GM20431 (cell line): ENCODE measurements around the gene DNASE1L1.

Experiments
- in situ Hi-C: fragments of 300-500 bp; cut with MseI, MboI; formaldehyde crosslinking; loops from one replicate; pipeline ENCODE4 v1.15.0; 2020; ENCODE audit warnings: low sequenced_read_pairs; ENCODE audit not compliant: unreplicated experiment

The DNASE1L1 gene

DNA sequence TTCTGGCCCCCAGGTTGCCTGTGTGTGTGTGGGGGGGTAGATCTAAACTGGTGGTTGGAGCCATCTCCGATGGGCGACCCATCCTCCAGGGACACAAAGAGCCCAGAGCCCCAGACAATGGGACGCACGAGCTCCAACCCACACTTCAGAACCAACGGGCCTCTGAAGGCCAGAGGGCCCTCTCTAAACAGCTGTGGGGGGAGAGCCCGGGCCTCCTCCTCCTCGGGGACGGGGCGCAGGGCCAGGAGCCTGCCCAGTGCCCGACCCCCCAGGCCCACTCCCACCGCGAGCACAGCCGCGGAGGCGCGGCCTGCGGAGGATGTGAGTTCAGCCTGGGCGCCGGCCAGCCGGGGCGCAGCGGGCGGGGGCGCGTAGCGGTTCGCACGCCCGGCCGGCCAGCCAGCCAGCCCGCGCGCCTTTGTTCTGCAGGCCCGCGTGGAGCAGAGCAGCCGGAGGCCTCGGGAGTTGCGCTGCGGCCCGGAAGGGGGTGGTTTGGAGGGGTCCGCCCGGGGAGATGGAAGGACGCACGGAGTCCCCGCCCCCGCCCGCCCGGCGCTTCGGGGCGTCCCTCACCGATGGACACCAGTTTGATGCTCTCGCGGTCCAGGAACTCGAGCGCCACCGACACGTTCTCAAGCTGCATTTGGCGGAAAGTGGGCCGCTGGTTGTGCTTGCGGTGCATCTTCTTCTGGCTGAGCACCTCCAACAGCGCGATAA is 38.6 kb downstream of the DNASE1L1 start:
- in situ Hi-C loops, result no loop called here

DNA sequence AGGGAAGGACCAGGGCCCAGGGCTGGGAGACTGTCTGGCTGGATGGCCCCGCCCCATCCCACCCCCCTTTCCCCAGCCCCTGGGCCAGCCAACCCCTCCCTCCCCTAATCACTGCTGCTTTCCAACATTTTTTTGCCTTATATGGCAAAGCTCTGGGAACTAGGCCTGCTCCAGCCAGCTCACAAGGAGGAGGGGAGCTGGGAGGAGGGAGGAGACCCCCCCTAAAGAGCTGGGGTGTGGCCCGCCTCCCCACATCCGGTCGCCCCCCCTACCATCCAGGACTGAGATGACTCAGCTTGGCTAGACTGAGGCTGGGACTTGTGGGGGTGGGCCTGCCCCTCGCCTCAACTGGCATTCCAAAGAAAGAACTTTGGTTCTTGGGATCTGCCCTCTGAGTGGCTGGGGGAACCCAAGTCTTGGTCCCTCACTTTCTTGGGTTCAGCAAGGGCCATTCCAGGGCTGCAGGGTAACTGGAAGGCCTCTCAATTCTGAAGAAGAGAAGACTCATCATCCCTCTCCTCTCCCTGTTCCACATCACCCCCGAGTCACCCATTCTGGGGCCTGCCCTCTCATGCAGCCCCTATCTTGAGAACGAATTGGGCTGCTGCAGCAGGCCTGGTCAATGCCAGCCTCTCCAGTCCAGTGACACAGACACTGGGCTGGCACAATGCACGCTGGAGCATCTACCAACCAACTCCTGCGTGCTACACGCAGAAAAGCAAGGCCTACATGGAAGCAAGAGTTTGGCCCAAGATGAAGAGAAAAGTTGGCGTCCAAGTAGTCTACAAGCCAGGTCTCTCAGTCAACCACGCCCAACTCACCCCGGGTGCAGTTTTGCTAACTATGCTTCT is 39.4 kb downstream of the DNASE1L1 start:
- in situ Hi-C loops, result no loop called here

GRCh38 chrX:154368630-154369448 is 40.2 kb downstream of the DNASE1L1 start:
- in situ Hi-C loops, result no loop called here

DNA sequence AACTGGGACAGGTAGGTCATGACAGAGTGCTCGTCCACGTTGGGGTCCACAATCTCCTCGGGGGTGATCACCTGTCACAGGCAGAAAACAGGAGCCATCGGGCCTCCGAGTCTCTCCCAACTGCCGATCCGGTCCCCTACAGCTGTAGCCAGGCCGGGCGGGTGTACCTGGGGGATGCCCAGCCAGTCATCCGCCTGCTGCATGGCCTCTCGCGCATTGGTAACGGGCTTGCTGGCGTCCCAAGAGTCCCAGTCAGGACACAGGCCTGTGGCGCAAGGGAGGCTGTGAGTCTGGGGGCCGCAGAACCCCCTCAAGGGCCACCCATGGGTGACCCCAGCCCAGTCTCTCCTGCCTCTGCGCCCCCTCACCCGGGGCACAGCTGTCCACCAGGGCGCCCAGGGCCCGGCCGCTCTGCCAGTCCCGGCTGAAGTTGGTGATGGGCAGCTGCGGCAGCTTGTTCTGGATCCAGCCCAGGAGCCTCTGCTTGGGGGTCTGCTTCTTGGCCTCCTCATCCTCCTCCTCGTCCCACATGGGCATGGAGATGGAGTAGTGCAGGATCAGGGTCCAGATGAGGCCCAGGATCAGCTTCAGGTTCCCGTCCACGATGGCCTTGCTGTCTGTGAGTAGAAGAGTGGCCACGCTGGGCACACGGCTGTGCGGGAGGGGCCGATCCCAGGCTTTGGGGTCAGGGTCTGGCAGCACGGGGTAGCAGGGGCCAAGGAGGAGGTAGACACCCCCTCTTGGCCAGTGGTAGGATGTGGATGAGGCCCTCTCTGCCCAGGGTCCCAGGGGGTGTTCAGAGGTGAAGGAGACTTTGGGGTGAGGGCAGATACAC is 41.4 kb downstream of the DNASE1L1 start:
- in situ Hi-C loops, result no loop called here

- in situ Hi-C loops, result no loop called here
These were observed 42.4 kb downstream of the DNASE1L1 start for GRCh38 chrX:154366666-154367055.

DNA sequence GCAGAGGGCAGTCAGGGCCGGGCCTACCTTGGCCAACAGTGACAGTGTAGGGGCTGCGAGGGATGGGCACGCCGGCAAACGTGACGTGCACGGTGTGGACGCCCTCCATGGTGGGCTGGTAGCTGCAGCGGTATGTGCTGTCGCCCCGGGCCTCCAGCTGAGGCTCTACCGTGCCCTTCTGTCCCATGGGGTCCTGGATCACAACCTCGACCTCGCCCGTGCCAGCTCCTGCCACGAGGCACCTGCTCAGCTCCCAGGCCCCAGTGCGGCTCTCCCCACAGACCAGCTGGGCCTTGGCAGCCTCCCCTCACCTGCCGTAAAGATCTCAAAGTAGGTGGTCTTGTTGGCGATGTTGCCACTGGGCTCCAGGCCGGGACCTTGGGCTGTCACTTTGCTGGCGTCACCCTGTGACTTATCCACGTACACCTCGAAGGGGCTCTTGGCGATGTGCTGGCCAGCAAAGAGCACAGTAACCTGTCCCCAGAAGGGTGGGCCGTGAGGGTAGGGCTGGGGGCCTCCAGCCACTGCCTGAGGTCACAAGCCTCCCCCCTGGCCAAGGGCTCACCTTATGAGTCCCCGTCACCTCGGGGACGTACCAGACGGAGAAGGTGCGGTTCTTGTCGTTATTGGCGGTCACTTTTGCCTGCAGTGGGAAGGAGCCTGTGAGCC is 42.9 kb downstream of the DNASE1L1 start:
- in situ Hi-C loops, result no loop called here

DNA sequence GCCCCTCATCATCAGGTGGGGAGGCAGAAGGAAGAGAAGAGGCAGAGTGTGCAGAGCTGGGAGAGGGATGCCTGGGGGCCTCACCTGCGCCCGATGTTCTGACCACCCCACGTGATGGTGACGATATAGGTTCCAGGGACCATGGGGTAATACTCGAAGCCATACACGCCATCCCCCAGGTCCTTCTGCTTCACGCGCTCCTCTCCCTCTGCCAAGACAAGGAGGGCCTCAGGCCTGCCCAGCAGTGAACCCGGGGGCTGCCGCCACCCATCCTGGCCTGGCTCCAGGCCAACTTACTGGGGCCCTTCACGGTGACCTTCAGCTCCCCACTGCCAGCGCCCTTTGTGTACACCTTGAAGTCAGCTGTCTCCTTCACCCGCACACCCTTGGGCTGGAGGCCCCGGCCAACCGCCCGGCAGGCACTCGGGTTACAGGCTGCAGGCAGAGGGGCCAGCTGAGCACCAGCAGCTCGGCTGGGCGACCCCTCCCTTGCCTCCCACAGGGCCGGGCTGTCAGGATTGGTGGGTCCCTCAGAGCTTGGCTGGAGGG is 43.9 kb downstream of the DNASE1L1 start:
- in situ Hi-C loops, result no loop called here

DNA sequence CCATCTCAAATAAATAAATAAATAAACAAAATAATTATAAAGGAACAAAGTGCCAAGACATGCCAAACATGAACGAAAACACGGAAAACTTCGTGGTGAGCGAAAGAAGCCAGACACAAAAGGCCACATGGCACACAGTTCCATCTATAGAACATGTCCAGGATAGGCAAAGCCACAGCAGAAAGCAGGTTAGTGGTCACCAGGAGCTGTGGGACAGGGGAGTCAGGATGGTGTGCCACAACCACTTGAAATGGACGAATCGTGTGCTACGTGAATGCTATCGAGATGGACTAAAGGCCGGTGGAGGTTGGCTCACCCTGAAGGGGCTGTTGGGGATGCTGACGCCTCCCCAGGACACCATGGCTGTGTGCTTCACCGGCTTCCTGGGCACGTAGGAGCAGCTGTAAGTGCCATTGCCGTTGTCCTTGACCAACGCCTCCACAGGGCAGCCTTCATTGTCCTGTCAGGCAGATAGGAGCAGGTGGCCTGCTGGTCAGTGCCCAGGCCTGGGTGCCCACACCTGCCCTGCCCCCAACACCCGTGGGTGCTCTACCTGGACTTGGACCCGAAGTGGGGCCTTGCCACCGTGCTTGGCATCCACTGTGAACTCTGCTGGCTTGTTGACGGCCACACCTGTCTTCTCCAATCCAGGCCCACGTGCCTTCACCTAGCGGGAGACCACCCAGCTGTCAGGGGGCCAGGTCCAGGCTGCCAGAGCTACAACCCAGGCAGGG is 45.2 kb downstream of the DNASE1L1 start:
- in situ Hi-C loops, result no loop called here

DNA sequence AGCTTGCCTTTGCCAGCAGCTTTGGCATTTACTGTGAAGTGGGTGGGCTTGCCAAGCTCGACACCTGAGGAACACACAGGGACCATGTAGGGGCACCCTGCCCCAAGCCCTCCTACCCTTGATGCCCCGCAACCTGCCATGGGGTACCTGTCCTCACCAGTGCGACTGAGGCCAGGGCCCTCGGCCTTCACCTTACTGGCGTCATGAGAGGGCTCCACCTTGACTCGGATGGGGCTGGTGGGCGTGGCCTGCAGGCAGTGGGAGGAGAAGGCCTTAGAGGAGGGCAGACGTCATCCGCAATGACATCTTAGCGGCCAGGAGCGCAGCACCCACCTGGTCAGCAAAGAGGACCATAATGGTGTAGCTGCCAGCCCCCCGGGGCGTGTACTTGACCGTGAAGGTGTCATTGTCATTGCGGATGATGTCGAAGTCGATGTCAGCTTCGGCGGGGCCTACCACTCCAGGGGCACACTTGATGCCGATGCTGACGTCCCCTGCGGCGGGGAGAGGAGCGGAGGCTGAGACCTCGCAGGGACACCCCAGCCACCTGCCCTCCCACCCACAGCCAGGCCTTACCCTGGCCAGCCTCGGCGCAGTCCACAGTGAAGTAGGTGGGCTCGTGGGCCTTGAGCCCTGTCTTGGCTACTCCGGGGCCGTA is 46.8 kb downstream of the DNASE1L1 start:
- in situ Hi-C loops, result no loop called here

- in situ Hi-C loops, result no loop called here
These were observed 48.8 kb downstream of the DNASE1L1 start for GRCh38 chrX:154360155-154360713.

DNA sequence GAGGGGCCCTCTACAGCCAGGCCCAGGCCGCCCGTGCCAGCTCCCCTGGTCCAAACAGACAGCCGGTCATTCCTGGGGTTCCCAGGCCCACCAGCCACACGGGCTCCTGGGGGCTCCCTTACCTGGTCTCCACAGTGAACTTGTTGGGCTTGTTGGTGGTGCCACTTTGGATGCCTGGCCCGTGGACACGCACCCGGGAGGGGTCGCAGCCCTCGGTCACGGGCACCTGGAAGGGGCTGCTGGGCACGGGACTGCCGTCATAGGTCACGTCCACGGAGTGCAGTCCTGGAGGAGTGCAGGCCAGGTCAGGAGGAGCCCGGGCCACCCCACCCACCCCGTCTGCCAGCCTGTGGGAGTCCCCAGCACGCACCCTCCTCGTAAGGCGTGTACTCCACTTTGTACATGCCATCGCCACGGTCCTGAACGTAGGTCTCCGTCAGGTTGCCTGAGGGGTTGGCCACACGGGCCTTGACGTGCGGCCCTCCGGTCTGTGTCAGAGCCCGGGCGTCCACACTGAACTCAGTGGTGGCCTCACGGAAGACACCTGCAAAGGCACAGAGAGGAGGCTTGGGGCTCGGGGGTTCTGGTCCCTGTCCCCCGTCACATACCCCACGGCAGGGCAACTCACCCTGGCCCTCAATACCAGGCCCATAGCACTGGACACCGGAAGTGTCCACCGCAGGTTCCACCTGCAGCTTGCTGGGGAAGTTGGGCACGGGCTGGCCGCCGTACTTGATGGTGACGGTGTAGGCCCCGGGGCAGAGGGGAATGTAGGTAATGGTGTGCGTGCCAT is 49.5 kb downstream of the DNASE1L1 start:
- in situ Hi-C loops, result no loop called here

DNA sequence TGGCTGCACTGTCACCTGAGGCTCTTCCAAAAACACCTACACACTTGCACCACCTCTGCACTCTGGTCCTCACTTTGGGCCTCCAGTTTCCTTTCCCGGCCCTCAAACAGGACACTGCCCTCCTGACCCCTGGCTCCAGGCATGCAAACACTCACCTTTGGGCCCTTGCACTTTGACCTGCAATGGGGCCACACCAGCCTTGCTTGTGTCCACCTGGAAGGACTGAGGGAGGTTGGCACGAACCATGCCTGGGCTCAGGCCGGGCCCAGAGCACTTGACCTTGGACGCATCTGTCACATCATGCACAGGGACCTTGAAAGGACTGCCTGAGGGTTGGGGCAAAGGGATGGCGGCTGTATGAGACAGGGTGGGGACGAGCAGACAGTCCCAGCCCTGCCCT is 50.2 kb downstream of the DNASE1L1 start:
- in situ Hi-C loops, result no loop called here

GRCh38 chrX:154358011-154358410 is 51.0 kb downstream of the DNASE1L1 start:
- in situ Hi-C loops, result no loop called here

DNA sequence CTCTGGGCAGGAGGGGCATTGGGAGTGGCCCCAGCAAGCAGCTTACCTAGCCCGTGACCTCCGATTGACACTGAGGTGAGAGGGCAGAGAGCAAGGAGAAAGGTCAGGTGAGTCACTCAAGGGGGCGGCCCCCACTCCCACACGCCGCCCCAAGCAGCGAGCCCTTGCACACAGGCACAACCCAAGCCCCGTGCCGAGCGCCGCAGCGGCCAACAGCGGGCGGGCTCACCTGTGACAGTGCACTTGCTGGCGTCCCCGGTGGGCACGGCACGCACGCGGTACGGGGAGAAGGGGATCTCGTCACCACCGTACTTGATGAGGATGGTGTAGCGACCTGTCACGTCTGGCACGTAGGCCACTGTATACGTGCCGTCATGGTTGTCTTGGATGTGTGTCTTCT is 51.8 kb downstream of the DNASE1L1 start:
- in situ Hi-C loops, result no loop called here

- in situ Hi-C loops, result no loop called here
These were observed 52.5 kb downstream of the DNASE1L1 start for GRCh38 chrX:154356596-154356995.

DNA sequence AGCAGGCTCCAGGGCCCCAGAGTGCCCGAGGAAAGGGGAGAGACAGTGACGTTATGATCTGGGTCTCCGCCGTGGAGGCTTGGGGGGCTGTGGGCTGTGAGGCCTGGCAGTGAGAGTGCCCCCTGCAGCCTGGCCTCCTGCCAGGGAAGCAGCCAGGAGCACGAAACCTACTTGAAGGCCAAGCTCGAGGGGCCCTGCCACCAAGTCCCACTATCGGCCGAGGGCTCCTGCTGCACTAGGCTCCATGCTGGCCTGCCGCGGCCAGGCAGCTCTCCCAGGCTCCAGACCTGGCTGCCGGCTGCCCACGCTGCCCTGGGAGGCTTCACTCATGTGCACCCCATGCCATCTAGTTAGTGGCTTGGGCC is 53.3 kb downstream of the DNASE1L1 start:
- in situ Hi-C loops, result no loop called here
